Ramos (cell line): ENCODE measurements around the gene ZNF628.
"Not testable (repeated sequence)": the region's sequence is repeated elsewhere in the genome, so short reads cannot be mapped to it uniquely, and the experiment has no call there.

Experiments used
- in situ Hi-C: fragments of 300-500 bp; cut with MboI; formaldehyde crosslinking; loops from one replicate; pipeline ENCODE4 v1.14.3; 2022; ENCODE audit warnings: low sequenced_read_pairs; ENCODE audit not compliant: unreplicated experiment

The ZNF628 gene

DNA sequence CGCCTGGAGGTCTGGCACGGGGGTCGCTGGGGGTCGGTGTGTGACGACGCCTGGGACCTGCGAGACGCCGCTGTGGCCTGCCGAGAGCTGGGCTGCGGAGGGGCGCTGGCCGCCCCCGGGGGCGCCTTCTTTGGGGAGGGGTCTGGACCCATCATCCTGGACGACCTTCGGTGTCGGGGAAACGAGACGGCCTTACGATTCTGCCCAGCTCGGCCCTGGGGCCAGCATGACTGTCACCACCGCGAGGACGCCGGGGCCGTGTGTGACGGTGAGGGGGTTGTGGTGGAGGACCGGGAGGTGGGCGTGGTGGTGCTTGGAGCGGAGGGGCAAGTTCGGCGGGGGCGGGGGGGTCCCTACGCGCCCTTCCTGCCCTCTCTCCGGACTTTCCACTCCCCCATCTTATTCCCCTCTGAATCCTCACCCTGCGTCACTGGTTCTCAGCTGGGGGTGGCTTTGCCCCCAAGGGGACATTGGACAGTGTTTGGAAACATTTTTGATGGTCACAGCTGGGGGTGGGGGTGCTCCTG lies 17.3 kb downstream of the ZNF628 start:
- in situ Hi-C loops: no loop called here

DNA sequence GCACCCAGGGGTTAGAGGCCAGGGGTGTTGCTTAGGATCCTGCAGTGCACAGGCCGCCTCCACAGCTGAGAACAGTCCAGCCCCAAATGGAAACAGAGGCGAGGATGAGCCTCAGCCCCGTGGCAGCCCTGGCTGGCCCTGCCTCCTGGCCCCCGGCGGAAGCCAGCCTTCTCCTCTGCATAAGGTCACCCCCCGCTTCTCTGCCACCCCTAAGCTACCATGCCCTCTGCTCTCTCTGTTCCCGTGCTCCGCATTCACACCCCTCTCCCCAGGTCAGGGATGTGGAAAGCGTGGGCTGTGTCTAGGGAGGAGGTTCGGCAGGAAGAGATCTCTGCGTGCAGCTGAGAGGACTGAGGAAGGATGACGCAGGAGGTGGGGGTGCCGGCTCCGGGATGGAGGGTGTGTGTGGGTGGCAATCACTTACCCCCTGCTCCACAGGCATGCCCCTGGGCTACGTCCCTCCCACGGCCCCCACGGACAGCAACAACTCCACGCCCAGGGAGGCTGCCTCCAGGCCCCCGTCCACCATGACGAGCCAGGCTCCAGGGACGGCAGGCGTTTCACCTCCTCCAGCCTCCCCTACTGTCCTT lies 17.9 kb downstream of the ZNF628 start:
- in situ Hi-C loops: no loop called here

DNA sequence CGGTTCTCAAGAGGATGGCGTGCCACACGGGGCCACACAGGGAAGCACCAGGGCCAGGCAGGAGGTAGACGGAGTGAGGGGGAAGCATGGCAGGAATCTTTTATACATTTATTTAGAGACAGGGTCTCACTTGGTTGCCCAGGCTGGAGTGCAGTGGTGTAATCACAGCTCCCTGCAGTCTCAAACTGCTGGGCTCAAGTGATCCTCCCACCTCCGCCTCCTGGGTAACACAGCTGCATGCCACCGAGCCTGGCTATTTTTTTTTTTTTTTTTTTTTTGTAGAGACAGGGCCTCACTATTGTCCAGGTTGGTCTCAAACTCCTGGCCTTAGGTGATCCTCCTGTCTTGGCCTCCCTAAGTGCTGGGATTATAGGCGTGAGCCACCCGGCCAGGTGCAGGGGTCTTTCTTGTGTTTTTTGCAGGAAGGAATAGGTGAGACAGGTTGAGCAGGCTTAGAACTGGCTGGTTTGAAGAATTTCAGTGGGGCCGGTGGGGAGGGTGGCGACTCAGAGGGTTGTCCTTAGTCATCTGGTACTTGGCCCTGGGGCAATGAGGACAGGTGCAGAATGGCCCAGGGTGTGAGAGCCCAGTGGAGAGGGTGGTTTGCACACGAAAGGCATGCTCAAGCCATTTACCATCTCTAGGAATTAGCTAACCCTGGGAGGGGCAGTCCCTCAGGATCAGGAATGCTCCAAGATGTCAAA lies 19.4 kb downstream of the ZNF628 start:
- in situ Hi-C loops: no loop called here

DNA sequence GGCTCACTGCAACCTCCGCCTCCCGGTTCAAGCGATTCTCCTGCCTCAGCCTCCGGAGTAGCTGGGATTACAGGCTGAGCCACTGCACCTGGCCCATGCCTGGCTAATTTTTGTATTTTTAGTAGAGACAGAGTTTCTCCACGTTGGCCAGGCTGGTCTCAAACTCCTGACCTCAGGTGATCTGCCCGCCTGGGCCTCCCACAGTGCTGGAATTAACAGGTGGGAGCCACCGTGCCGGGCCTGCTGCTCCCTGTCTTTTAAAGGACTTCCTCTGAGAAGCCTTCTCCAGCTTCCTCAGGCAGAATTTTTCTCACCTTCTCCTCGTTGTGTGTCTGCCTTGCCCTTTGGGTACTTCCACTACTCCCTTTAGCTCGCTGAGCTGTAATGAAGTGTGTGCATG lies 20.4 kb downstream of the ZNF628 start:
- in situ Hi-C loops: not testable (repeated sequence)

DNA sequence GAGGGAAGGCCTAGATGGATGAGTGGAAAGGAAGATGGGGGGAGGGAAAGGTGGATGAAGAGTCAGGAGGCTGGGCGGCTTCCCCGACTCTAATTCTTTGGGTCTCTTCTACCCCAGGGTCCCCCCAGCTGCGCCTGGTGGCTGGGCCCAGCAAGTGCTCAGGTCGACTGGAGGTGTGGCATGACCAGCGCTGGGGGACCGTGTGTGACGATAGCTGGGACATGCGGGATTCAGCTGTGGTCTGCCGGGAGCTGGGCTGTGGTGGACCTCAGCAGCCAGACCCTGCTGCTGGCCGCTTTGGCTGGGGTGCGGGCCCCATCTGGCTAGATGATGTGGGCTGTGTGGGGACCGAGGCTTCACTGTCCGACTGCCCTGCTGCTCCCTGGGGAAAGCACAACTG lies 21.3 kb downstream of the ZNF628 start:
- in situ Hi-C loops: no loop called here

DNA sequence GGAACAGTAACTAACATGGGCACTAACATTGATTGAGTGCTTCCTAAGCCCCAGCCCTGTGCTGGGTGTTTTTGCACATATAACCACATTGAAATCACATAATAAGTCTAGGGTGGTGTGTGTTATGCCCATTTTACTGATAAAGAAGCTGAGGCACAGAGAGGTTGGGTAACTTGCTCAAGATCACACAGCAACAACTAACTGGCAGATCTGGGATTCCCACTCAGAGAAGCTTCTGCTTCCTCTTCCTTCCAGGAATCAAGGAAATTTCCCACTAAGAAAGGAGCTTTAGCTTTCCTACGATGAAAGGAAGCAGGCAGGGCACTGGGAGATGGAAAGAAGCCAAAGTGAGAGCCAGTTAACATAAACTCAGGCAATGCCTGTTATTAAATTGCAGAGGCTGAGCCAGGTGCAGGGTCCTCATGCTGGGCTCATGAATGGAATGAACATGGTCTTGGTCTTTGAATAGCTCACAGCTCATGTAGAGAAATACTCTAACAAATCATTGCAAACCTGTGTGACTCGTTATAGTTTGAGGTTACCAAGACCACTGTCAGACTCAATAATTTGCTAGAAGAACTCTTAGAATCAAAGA lies 21.9 kb downstream of the ZNF628 start:
- in situ Hi-C loops: no loop called here

DNA sequence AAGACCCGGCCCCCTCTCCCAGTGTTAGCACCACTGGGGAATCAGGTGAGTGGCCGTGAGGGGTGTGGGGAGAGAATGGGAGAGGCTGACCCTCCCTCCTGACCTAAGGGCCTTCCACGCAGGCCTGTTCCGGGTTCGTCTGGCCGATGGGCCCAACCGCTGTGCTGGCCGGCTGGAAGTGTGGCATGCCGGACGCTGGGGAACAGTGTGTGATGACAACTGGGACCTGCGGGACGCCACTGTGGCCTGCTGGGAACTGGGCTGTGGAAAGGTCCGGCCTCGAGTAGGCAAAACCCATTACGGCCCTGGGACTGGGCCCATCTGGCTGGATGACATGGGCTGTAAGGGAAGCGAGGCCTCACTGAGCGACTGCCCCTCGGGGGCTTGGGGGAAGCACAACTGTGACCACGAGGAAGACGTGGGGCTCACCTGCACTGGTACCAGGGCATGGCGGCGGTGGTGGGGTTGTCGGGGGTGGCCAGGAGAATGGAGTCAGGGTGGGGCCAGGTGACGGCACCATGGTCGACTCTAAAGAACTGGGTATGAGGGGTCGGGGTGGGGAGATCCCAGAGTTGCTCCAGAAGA lies 24.0 kb downstream of the ZNF628 start:
- in situ Hi-C loops: no loop called here

DNA sequence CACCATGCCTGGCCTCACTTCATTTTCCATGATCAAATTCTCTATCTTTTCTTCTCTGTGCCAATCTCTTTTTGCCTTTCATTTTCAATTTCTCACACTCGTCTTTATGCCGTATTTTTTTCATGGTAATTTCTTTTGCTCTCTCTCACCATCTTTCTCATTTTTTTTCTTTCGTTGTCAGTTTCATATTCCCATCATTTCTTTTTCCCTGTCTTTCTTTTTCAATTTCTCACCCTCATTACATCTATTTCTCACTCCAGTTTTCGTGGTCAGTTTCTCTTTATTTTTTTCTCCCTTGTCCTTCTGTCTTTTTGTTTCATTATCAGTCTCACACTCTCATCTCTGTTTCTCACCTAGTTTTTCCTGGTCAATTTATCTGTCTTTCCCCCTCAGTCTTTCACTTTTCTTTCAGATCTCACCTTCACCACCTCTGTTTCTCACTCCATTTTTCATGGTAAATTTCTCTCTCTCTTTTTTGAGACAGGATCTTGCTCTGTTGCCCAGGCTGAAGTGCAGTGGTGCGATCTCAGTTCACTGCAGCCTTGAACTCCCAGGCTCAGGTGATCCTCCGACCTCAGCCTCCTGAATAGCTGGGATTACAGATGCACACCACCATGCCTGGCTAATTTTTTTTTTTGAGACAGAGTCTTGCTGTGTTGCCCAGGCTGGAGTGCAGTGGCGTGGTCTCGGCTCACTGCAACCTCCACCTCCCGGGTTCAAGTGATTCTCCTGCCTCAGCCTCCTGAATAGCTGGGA lies 26.0 kb downstream of the ZNF628 start:
- in situ Hi-C loops: no loop called here

DNA sequence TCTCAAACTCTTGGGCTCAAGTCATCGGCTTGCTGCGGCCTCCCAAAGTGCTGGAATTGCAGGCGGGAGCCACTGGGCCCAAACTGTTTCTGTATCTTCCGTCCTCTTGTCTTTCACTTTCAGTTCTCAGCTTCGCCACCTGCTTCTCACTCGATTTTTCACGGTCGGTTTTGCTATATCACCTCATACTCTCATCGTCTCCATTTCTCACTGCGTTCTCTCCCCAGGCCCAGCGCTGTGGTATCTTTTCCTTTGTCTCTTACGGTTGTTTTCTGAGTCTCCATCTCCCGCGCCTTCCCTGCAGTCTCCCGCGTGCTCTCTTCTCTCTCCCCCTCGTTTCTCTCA lies 26.7 kb downstream of the ZNF628 start:
- in situ Hi-C loops: no loop called here

DNA sequence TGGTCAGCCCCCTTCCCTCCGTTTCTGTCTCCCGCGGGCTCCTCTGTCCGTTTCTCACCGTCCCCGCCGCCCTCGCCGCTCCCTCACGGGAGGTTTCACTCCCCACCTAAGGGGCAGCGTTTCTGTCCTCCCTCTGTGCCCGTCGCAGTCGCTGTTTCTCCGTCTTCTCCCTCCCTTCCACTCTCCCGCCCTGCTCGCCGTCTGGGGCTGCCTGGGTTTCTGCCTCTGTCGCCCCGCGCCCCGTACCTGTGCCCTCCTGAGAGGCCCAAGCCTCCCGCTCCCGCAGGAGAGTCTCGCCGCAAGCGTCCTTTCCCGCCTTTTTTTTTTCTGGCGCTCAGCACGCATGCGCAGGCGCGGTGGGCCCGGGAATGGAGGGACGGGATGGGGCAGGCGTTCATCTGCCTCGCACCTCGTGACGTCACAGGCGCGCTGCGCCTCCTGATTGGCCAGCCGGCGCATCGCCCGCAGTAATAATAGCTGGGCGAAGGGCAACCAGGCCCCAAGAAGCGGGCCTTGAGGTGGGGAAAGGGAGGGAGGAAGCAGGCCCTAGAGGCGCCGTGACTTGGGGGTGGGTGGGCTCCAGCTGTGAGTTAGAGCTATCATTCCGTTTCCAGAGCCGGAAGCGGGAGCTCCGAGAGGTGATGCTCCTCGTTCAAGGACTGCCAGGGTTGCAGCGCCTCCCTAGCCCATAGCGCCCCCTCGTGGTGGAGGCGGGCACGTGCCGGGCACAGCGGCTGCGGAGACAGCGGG lies 27.3 kb downstream of the ZNF628 start:
- in situ Hi-C loops: no loop called here

DNA sequence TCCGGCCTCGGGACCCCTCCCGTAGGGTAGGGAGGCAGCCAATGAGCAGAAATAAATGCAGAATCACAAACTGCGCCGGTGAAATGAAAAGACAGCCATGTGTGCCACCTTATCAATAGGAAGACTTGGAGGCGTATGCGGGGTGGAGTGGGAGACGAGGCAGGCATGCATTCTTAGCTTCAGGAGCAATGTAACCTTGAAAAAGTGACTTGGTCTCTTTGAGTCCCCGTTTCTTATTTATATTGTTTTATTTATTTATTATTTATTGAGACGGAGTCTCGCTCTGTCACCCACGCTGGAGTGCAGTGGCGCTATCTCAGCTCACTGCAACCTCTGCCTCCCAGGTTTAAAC lies 27.8 kb downstream of the ZNF628 start:
- in situ Hi-C loops: no loop called here

DNA sequence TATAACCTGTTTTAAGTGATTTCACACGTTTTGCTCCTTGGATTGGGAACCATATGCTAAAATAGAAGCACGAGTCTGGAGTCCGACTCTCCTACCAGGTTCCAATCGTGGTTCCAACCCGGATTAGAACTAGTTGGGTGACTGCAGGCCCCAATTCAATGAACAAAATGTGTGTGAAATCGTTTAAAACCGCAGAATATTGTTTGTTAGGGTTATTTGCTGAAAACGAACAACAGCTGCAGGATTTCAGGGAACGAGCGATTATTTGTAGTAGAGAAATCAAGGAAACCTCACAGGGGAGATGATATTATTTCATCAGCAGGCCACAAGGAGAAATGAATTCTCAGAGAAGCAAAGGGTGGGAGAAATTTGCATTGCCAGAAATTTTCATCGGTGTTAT lies 28.6 kb downstream of the ZNF628 start:
- in situ Hi-C loops: no loop called here

DNA sequence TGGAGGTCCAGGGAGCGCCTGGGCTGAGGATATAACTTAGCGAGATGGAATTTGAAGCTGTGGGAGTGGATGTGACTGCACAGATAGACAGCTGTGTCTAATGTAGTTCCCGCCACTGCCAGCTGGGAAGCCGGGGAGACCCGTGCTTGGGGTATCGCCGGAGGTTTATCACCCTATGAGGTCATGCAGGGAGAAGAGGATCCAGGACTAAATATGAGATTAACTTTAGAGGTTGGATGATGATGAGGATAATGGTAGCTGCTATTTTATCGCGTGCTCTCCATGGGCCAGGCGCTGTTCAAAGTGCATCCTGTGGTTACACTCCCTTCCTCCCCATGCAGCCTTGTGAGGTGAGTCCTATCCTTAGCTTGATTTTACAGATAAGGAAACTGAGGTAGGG lies 31.7 kb downstream of the ZNF628 start:
- in situ Hi-C loops: no loop called here

DNA sequence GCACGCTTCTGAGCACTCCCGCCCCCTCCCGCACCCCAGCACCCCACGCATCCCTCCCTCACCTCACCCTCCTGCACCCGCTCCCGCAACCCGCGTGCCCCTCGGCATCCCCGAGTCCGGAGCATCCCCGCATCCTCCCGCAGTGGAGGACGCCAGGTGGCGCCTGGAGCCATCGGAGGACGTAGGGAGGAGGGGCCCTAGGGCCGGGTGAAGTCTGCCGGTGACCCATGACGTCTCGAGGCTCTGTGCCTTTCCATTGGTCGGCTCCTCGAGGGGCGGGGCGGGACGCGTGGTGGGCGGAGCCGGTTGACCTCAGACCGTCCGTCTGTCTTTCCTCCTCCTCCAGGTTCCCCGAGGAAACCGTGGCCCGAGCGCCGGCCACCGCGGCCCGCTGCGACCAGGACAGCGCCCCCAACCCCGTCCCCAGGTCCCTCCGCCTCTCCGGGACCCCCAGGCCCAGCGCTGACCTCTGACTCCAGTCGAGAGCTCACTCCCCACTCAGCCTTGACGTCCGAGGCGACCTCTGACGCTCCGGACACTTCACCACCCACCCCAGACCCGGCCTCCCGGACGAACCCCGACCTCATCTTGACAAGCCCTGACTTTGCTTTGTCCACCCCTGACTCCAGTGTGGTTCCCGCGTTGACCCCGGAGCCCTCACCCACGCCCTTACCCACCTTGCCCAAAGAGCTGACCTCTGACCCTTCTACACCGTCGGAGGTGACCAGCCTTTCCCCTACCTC lies 40.6 kb downstream of the ZNF628 start:
- in situ Hi-C loops: loop anchor here (5.0 to 10.0 kb wide), 2 partner anchors 110 to 288 kb away; no protein-coding TSS in a partner anchor

DNA sequence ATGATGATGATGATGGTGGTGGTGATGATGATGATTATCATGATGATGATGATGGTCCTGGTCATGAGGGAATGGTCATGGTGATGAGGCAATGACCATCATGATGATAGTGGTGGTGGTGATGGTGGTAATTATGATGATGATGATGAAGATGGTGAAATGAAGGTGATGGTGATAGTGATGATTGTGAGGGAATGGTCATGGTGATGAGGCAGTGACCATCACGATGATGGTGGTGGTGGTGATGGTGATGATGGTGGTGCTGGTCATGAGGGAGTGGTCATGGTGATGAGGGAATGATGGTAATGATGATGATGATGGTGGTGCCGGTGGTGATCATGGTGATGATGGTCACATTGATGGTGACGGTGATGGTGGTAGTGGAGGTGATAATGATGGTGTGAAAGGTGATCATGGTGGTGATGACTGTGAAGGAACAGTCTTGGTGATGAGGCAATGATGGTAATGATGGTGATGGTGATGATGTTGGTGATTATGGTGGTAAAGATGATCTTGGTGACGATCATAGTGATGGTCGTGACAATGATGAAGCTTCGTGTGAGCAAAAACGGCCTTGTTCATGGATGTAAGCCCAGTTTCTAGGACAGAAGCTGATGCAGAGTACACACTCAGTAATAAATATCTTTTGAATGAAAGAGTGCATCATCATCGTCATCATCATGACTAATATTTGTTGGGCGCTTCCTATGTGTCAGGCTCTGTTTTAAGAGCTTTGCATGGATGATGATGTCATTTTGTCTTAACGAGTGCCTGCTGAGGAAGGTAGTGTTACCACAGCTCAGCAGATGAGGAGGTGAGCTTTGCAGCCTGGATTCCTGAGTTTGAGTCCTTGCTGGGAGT lies 43.3 kb downstream of the ZNF628 start:
- in situ Hi-C loops: loop anchor here (5.0 to 10.0 kb wide), 2 partner anchors 108 to 285 kb away; no protein-coding TSS in a partner anchor

DNA sequence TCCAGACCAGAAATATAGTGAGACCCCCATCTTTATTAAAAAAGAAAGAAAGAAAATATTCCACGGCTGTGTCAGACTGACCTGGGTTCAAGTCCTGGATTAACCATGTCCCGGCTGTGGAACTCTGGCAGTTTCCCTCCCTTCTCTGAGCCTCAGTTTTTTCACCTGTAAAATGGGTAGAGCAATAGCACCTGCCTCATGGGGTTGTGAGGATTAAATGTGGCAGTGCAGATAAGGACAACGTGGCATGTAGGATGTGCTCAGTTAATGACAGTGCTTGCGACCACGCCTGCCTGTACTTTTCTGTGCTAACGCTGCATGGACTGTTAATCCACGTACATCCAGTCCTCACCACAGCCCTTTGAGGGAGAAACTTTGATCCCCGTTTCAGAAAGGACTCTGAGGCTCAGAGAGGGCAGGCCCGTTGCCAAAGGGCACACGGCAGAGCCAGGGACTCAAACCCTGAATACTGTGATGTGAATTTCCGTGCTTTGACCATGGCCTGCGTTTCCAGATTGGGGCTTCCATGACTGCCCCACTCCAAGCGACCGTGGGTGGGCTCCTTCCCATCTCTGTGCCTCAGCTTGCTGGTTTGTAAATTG lies 44.4 kb downstream of the ZNF628 start:
- in situ Hi-C loops: no loop called here

DNA sequence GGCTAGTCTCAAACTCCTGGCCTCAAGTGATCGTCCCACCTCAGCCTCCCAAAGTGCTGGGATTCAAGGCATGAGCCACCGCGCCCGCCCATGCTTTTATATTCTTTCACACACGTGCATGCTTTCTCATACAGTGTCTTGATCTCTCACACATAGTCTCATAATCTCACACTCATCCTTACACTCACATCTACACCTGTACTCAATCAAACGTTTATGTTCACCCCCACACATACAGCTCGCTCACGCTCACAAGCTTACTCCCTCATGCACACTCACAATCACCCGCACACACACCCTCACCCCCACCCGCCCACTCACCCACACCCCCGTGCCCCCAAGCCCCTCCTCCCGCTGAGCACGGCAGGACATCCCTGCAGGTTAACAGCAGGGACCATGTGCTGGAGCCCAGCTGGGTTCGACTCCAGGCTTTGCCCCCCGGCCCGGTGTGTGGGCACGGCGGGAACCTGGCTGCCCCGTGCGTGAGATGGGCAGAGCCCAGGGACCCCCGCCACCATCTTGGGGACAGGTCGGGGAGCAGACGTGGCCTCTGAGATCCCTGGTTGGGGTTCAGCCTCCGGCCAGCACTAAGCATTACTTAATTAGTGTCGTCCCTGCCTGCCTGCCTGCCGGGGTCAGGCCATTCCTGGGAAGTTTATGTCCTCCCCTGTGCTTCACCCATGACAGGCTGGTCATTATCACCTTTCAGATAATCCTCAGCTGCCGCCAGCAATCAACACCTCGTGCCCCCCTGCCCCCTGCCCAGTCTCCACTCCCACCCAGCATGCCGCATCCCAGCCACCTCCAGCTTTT lies 49.1 kb downstream of the ZNF628 start:
- in situ Hi-C loops: no loop called here
